ENCODE measurements around the gene JAG1. TPM values are rescaled to one million over a fixed set of nuclear protein-coding genes. Genes with fewer than 3 reads are reported as not detected.

JAG1 gene
- total and polyA plus RNA-seq, 2 of the 4 experiments (the other 2 are of a cell fraction) = 10.2 to 22.6 TPM

DNA sequence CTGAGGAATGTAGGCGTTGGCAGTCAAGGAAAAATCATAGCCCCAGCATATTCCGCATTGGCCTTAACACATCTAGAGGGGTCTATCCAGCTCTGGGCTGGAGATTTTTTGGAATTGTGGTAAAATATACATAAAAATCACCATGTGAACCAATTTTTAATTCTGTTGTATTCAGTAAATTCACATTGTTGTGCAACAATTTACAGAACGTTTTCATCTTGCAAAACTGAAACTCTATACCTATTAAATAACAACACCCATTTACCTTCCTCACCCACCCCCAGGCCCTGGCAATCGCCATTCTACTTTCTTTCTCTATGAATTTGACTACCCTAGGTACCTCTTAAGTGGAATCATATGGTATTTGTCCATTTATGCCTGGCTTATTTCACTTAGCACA is 6.8 kb upstream of the JAG1 start:
- in situ Hi-C loops (cut with MboI; ENCODE audit: low sequenced_read_pairs) = no loop called here
- dilution Hi-C loops (cut with HindIII; ENCODE audit: low sequenced_read_pairs, unreplicated experiment) = no loop called here
- Histone ChIP-seq H3K27me3 (ENCODE audit: control insufficient read depth, insufficient read depth, low read length) (no peaks in the 10 kb centered on the region), H3K56ac (ENCODE audit: extremely low read depth, insufficient read depth, low read length) (no peak overlapping the region), H2AK5ac (ENCODE audit: low read depth, low read length) (no peak overlapping the region), H2BK20ac (ENCODE audit: low read depth, low read length) (no peak overlapping the region), H3K9me3 (ENCODE audit: control insufficient read depth, insufficient read depth, low read length) (no peaks in the 10 kb centered on the region), H3K27ac (ENCODE audit: insufficient read depth, low read length) (no peak overlapping the region), H3K23ac (ENCODE audit: low read depth, low read length) (no peak overlapping the region), H2BK15ac (ENCODE audit: low read depth, low read length) (no peak overlapping the region), H3K36me3 (ENCODE audit: control insufficient read depth, insufficient read depth, low read length) (no peaks in the 10 kb centered on the region), H3K14ac (replicated peaks; ENCODE audit: low read depth, low read length) (no peak overlapping the region), H4K91ac (ENCODE audit: insufficient read depth, low read depth, low read length) (no peak overlapping the region), H4K20me1 (ENCODE audit: insufficient read depth, low read length) (no peaks in the 10 kb centered on the region), H2BK120ac (ENCODE audit: low read depth, low read length) (no peak overlapping the region), H3K79me1 (ENCODE audit: low read depth in 1 of 2, low read length in 2 of 2) (peaks cover under 1% of the 10 kb centered on the region in 2 experiments; a peak in 2 of 4 replicates), H2AK9ac (replicated peaks; ENCODE audit: low read depth, low read length, poor library complexity) (no peak overlapping the region), H4K8ac (ENCODE audit: low read depth in 2 of 2, low read length in 2 of 2) (no peak overlapping the region), H2AFZ (replicated peaks; ENCODE audit: low read length, poor library complexity) (no peak overlapping the region), H3K4ac (ENCODE audit: low read depth, low read length) (no peak overlapping the region), H4K5ac (ENCODE audit: low read depth, low read length) (no peak overlapping the region), H3K4me3 (ENCODE audit: insufficient read depth, low read depth, low read length) (no peak overlapping the region), H3K9ac (ENCODE audit: low read depth, low read length) (no peak overlapping the region), H2BK5ac (ENCODE audit: low read depth, low read length, poor library complexity, severe bottlenecking) (no peak overlapping the region), H3K4me1 (ENCODE audit: control insufficient read depth, insufficient read depth, low read length) (no peaks in the 10 kb centered on the region), H3K4me2 (ENCODE audit: low read depth, low read length) (no peak overlapping the region), H3K18ac (ENCODE audit: low read depth, low read length) (no peak overlapping the region), H3K9me1 (ENCODE audit: insufficient read depth, low read length) (no peaks in the 10 kb centered on the region; the same call in 1 of the 2 replicates)
- DNase-seq (no peak), ATAC-seq (ENCODE audit: low read depth) (no peak)
- intact Hi-C loops (cut with micrococcal nuclease) = no loop called here
- 67% methylated on average over 1 of the region's 4 CpGs; no CpG with 5 or more reads in 1 of the 2 experiments for WGBS, 2 experiments (ENCODE audit: extremely low coverage in 2 of 2, insufficient read length in 1 of 2)
- POLR2A ChIA-PET (ENCODE audit: unreplicated experiment) = no interaction called here
- CTCF ChIA-PET = no interaction called here
- no TSS peak for BruUV-seq (replicated peaks)
- no peak for TF ChIP-seq RFX5 (IDR thresholded peaks at IDR 0.05; ENCODE audit: low read depth, low read length)
- TF ChIP-seq BHLHE40 (IDR thresholded peaks at IDR 0.05; ENCODE audit: low read depth, low read length) = no peak
- TF ChIP-seq MXI1 (IDR thresholded peaks at IDR 0.05; ENCODE audit: borderline replicate concordance, low read depth, low read length) = no peak
- TF ChIP-seq CHD1 (IDR thresholded peaks at IDR 0.05; ENCODE audit: low read depth, low read length) = no peak
- peak; percentile 55; the same call in 1 of the 2 replicates for TF ChIP-seq CEBPB (IDR thresholded peaks at IDR 0.05; ENCODE audit: low read depth, low read length)
- no peak for TF ChIP-seq SMC3 (IDR thresholded peaks at IDR 0.05; ENCODE audit: low read depth, low read length)

All from IMR-90 (cell line).